CD4-positive, CD25-positive, alpha-beta regulatory T cell (primary cell): ENCODE data around the gene MTHFSD. TPM values are rescaled to one million over a fixed set of nuclear protein-coding genes. Genes with fewer than 3 reads are reported as not detected.

Experiments
- ATAC-seq, 2 donors: fragments of 150-1000 bp; cut with Tn5 transposase; one replicate each; pipeline ENCODE4 v1.10.0; 2021; ENCODE audit warnings: low read depth in 2 of 2, moderate number of reproducible peaks in 2 of 2, moderate library complexity in 1 of 2
- DNase-seq, 3 donors: peaks; one replicate each; pipeline versions ENCODE4 v3.0.0 to v3.0.0-alpha.2; 2012 to 2022; ENCODE audit warnings: mixed read lengths in 1 of 3
- H3K27ac ChIP-seq: one replicate; pipeline ENCODE4 v1.7.0; 2013; ENCODE audit warnings: mild to moderate bottlenecking, low read length; ENCODE audit not compliant: insufficient read depth, poor library complexity, severe bottlenecking
- H3K27me3 ChIP-seq: one replicate; pipeline ENCODE4 v1.7.0; 2013; ENCODE audit warnings: low read length; ENCODE audit not compliant: control insufficient read depth, insufficient read depth
- H3K36me3 ChIP-seq: one replicate; pipeline ENCODE4 v1.7.0; 2013; ENCODE audit warnings: mild to moderate bottlenecking, low read length, moderate library complexity; ENCODE audit not compliant: control insufficient read depth, insufficient read depth
- H3K4me1 ChIP-seq: 2 replicates; pipeline ENCODE4 v1.7.0; 2013; ENCODE audit warnings: mild to moderate bottlenecking, low read length; ENCODE audit not compliant: insufficient read depth, control insufficient read depth, poor library complexity, severe bottlenecking
- H3K4me3 ChIP-seq: one replicate; pipeline ENCODE4 v1.7.0; 2013; ENCODE audit warnings: low read depth, mild to moderate bottlenecking, low read length, moderate library complexity
- H3K9me3 ChIP-seq, 2 experiments: 1 replicate in 1 of 2; 2 replicates in 1 of 2; pipeline ENCODE4 v1.7.0; 2013; ENCODE audit warnings: low read length in 2 of 2, mild to moderate bottlenecking in 1 of 2, moderate library complexity in 1 of 2; ENCODE audit not compliant: control insufficient read depth in 2 of 2
- H3K27ac Mint-ChIP-seq, 3 donors: one replicate each; pipeline ENCODE4 v1.8.0; 2020 to 2022; ENCODE audit warnings: mild to moderate bottlenecking in 3 of 3, mixed read lengths in 3 of 3, moderate library complexity in 2 of 3
- H3K27me3 Mint-ChIP-seq: one replicate; pipeline ENCODE4 v1.8.0; 2022; ENCODE audit warnings: mild to moderate bottlenecking, mixed read lengths
- H3K36me3 Mint-ChIP-seq: one replicate; pipeline ENCODE4 v1.8.0; 2020; ENCODE audit warnings: mixed read lengths
- H3K4me1 Mint-ChIP-seq, 4 donors: one replicate each; pipeline ENCODE4 v1.8.0; 2020 to 2022; ENCODE audit warnings: mixed read lengths in 4 of 4, mild to moderate bottlenecking in 1 of 4
- H3K4me3 Mint-ChIP-seq, 4 donors: one replicate each; pipeline ENCODE4 v1.8.0; 2020 to 2022; ENCODE audit warnings: mild to moderate bottlenecking in 4 of 4, mixed read lengths in 4 of 4, moderate library complexity in 3 of 4
- H3K9me3 Mint-ChIP-seq, 7 donors: one replicate each; pipeline ENCODE4 v1.8.0; 2020 to 2022; ENCODE audit warnings: mixed read lengths in 7 of 7, mild to moderate bottlenecking in 3 of 7, moderate library complexity in 2 of 7
- polyA plus RNA-seq, 4 donors: library from polyadenylated mRNA; unstranded; fragments of 300-500 nt; fragmentation: Illumina TruSeq; gene quantifications; one replicate each; pipeline ENCODE4 v1.2.3, GENCODE V29; 2021
- total RNA-seq: library from RNA; stranded (reverse); gene quantifications from one replicate; pipeline ENCODE4 v1.2.3, GENCODE V29; 2022

MTHFSD gene
- total and polyA plus RNA-seq, 5 donors from 2014 or later: 13.4 to 19.4 (median 16.4) TPM

- peaks cover 70% of the 10 kb centered on the region for H3K27me3 Mint-ChIP-seq
- Histone ChIP-seq H3K36me3 (no peaks in the 10 kb centered on the region), H3K4me1 (peaks cover 15% of the 10 kb centered on the region), H3K9me3 (no peaks in the 10 kb centered on the region), H3K27me3 (peaks cover 6% of the 10 kb centered on the region), H3K27ac (no peak overlapping the region), H3K4me3 (no peak overlapping the region)
- H3K4me1 Mint-ChIP-seq: peaks cover 0 to 18% (median 2%) of the 10 kb centered on the region in 4 donors
- H3K9me3 Mint-ChIP-seq: peaks cover 0 to 3% (median 0%) of the 10 kb centered on the region in 7 donors
- ATAC-seq (no peak), DNase-seq (no peak)
- H3K4me3 Mint-ChIP-seq: no peak overlapping the region
- H3K36me3 Mint-ChIP-seq: no peaks in the 10 kb centered on the region
- no peak overlapping the region for H3K27ac Mint-ChIP-seq
Observed at GRCh38 chr16:86579268-86580062, 24.4 kb upstream of the MTHFSD start.

GRCh38 chr16:86578611-86579267 is 23.7 kb upstream of the MTHFSD start:
- Histone ChIP-seq H3K36me3 (no peaks in the 10 kb centered on the region), H3K27me3 (peaks cover 9% of the 10 kb centered on the region), H3K9me3 (no peaks in the 10 kb centered on the region), H3K27ac (no peak overlapping the region), H3K4me1 (peaks cover 15% of the 10 kb centered on the region), H3K4me3 (no peak overlapping the region)
- Mint-ChIP-seq H3K27ac (no peak overlapping the region), H3K4me1 (peaks cover 0 to 20% (median 2%) of the 10 kb centered on the region in 4 donors), H3K4me3 (no peak overlapping the region), H3K36me3 (no peaks in the 10 kb centered on the region), H3K9me3 (peaks cover 0 to 3% (median 0%) of the 10 kb centered on the region in 7 donors), H3K27me3 (peaks cover 75% of the 10 kb centered on the region)
- no peak for DNase-seq
- no peak for ATAC-seq

- Histone ChIP-seq H3K27ac (no peak within 1 kb of the TSS), H3K36me3 (no peaks in the 10 kb centered on the region), H3K9me3 (no peaks in the 10 kb centered on the region), H3K4me1 (peaks cover 15% of the 10 kb centered on the region), H3K27me3 (peaks cover 9% of the 10 kb centered on the region), H3K4me3 (no peak within 1 kb of the TSS)
- DNase-seq: no peak
- no peak for ATAC-seq
- no peak within 1 kb of the TSS for H3K27ac Mint-ChIP-seq
- H3K27me3 Mint-ChIP-seq: peaks cover 75% of the 10 kb centered on the region
- H3K4me1 Mint-ChIP-seq: peaks cover 0 to 21% (median 2%) of the 10 kb centered on the region in 4 donors
- H3K4me3 Mint-ChIP-seq: peak within 1 kb of the TSS in 2 of 4 donors; percentile 29 to 73
- H3K36me3 Mint-ChIP-seq: no peaks in the 10 kb centered on the region
- H3K9me3 Mint-ChIP-seq: peaks cover 0 to 3% (median 0%) of the 10 kb centered on the region in 7 donors
Observed at GRCh38 chr16:86578061-86578599, 23.1 kb upstream of the MTHFSD start, which contains the start of gene FOXL1. FOXL1 (plus strand) TSS chr16:86578549; CDS start chr16:86578724, 175 bp downstream.

GRCh38 chr16:86577314-86577971 is 22.4 kb upstream of the MTHFSD start:
- Mint-ChIP-seq H3K27ac (no peak overlapping the region), H3K4me1 (peaks cover 0 to 21% (median 2%) of the 10 kb centered on the region in 4 donors), H3K9me3 (peaks cover 0 to 3% (median 0%) of the 10 kb centered on the region in 7 donors), H3K4me3 (no peak overlapping the region), H3K27me3 (peaks cover 72% of the 10 kb centered on the region), H3K36me3 (no peaks in the 10 kb centered on the region)
- H3K36me3 ChIP-seq: no peaks in the 10 kb centered on the region
- no peaks in the 10 kb centered on the region for H3K9me3 ChIP-seq
- no peak for DNase-seq
- peaks cover 9% of the 10 kb centered on the region for H3K27me3 ChIP-seq
- peaks cover 15% of the 10 kb centered on the region for H3K4me1 ChIP-seq
- H3K27ac ChIP-seq: no peak overlapping the region
- H3K4me3 ChIP-seq: no peak overlapping the region
- ATAC-seq: no peak

- no peak overlapping the region for H3K27ac Mint-ChIP-seq
- no peak overlapping the region for H3K27ac ChIP-seq
Observed at GRCh38 chr16:86576591-86577313, 21.7 kb upstream of the MTHFSD start.

GRCh38 chr16:86575754-86576557 is 20.9 kb upstream of the MTHFSD start:
- Mint-ChIP-seq H3K9me3 (peaks cover 0 to 2% (median 0%) of the 10 kb centered on the region in 7 donors), H3K4me3 (peak overlapping the region; percentile 32 to 83 (median 63)), H3K27ac (no peak overlapping the region), H3K27me3 (peaks cover 66% of the 10 kb centered on the region), H3K36me3 (no peaks in the 10 kb centered on the region), H3K4me1 (peaks cover 0 to 21% (median 2%) of the 10 kb centered on the region in 4 donors)
- peaks cover 9% of the 10 kb centered on the region for H3K27me3 ChIP-seq
- H3K36me3 ChIP-seq: no peaks in the 10 kb centered on the region
- H3K27ac ChIP-seq: no peak overlapping the region
- DNase-seq (peak in 2 of 3 donors; percentile 19 to 64), ATAC-seq (peak in 1 of 2 donors; percentile 17)
- no peak overlapping the region for H3K4me3 ChIP-seq
- no peaks in the 10 kb centered on the region for H3K9me3 ChIP-seq
- peaks cover 15% of the 10 kb centered on the region for H3K4me1 ChIP-seq

More at GRCh38 chr16:86576591-86577313, 21.7 kb upstream of the MTHFSD start:
- Mint-ChIP-seq H3K9me3 (peaks cover 0 to 3% (median 0%) of the 10 kb centered on the region in 7 donors), H3K4me1 (peaks cover 0 to 21% (median 2%) of the 10 kb centered on the region in 4 donors), H3K27me3 (peaks cover 68% of the 10 kb centered on the region), H3K36me3 (no peaks in the 10 kb centered on the region), H3K4me3 (peak overlapping the region in 3 of 4 donors; percentile 52 to 69 (median 57))
- H3K9me3 ChIP-seq: no peaks in the 10 kb centered on the region
- peaks cover 9% of the 10 kb centered on the region for H3K27me3 ChIP-seq
- H3K36me3 ChIP-seq: no peaks in the 10 kb centered on the region
- H3K4me3 ChIP-seq: no peak overlapping the region
- DNase-seq (no peak), ATAC-seq (no peak)
- H3K4me1 ChIP-seq: peaks cover 15% of the 10 kb centered on the region
